Mesothelial cell of epicardium (in vitro differentiated cells): ENCODE data around the gene GPR39. TPM values are rescaled to one million over a fixed set of nuclear protein-coding genes. Genes with fewer than 3 reads are reported as not detected.

Experiments
- DNase-seq, 2 experiments: peaks; one replicate each; pipeline ENCODE4 v3.0.0; 2021; ENCODE audit warnings: low spot score in 2 of 2; ENCODE audit not compliant: unreplicated experiment in 2 of 2
- H3K27ac Mint-ChIP-seq: 2 replicates; pipeline ENCODE4 v1.8.0; 2021; ENCODE audit warnings: mixed read lengths
- H3K27me3 Mint-ChIP-seq: 2 replicates; pipeline ENCODE4 v1.8.0; 2021; ENCODE audit warnings: low read depth, mixed read lengths
- H3K36me3 Mint-ChIP-seq: 2 replicates; pipeline ENCODE4 v1.8.0; 2021; ENCODE audit warnings: mixed read lengths
- H3K4me1 Mint-ChIP-seq: 2 replicates; pipeline ENCODE4 v1.8.0; 2021; ENCODE audit warnings: mixed read lengths
- H3K4me3 Mint-ChIP-seq: 2 replicates; pipeline ENCODE4 v1.8.0; 2021; ENCODE audit warnings: mild to moderate bottlenecking, moderate library complexity, mixed read lengths
- H3K9me3 Mint-ChIP-seq: 2 replicates; pipeline ENCODE4 v1.8.0; 2021; ENCODE audit warnings: mixed read lengths
- CTCF ChIP-seq: fragments of 200-600 bp; sonication (generic); IDR thresholded peaks from one replicate; pipeline ENCODE4 v1.5.0; 2021; ENCODE audit warnings: antibody characterized with exemption; ENCODE audit not compliant: unreplicated experiment
- total RNA-seq: library from RNA; stranded (reverse); gene quantifications from 3 replicates; pipeline ENCODE4 v1.2.1, GENCODE V29; 2021

Gene GPR39
- total RNA-seq, 1 donor from 2014 or later = 0.31 TPM

- no peaks in the 10 kb centered on the region for H3K9me3 Mint-ChIP-seq
- H3K27me3 Mint-ChIP-seq = no peaks in the 10 kb centered on the region
- no peaks in the 10 kb centered on the region for H3K36me3 Mint-ChIP-seq
- no peak overlapping the region for H3K27ac Mint-ChIP-seq
- TF ChIP-seq CTCF = no peak
- H3K4me1 Mint-ChIP-seq = no peaks in the 10 kb centered on the region
- no peak for DNase-seq
- H3K4me3 Mint-ChIP-seq = no peak overlapping the region
Observed at GRCh38 chr2:132446444-132446843, 29.8 kb downstream of the GPR39 start.

- no peak for TF ChIP-seq CTCF
- H3K4me3 Mint-ChIP-seq = no peak overlapping the region
- DNase-seq = no peak
- peaks cover 13% of the 10 kb centered on the region for H3K9me3 Mint-ChIP-seq
- no peak overlapping the region for H3K27ac Mint-ChIP-seq
- H3K36me3 Mint-ChIP-seq = no peaks in the 10 kb centered on the region
- no peaks in the 10 kb centered on the region for H3K4me1 Mint-ChIP-seq
- no peaks in the 10 kb centered on the region for H3K27me3 Mint-ChIP-seq
Observed at GRCh38 chr2:132448331-132448730, 31.7 kb downstream of the GPR39 start.

GRCh38 chr2:132448771-132449170 is 32.2 kb downstream of the GPR39 start:
- Mint-ChIP-seq H3K36me3 (no peaks in the 10 kb centered on the region), H3K27me3 (no peaks in the 10 kb centered on the region), H3K4me1 (no peaks in the 10 kb centered on the region), H3K9me3 (peaks cover 18% of the 10 kb centered on the region), H3K27ac (no peak overlapping the region), H3K4me3 (no peak overlapping the region)
- DNase-seq = no peak
- peak; percentile 67 for TF ChIP-seq CTCF

GRCh38 chr2:132449868-132450267 is 33.3 kb downstream of the GPR39 start:
- no peak overlapping the region for H3K4me3 Mint-ChIP-seq
- H3K36me3 Mint-ChIP-seq = no peaks in the 10 kb centered on the region
- no peaks in the 10 kb centered on the region for H3K4me1 Mint-ChIP-seq
- no peak for DNase-seq
- no peak overlapping the region for H3K27ac Mint-ChIP-seq
- H3K9me3 Mint-ChIP-seq = peaks cover 23% of the 10 kb centered on the region
- no peaks in the 10 kb centered on the region for H3K27me3 Mint-ChIP-seq
- no peak for TF ChIP-seq CTCF

GRCh38 chr2:132460781-132461180 is 44.2 kb downstream of the GPR39 start:
- no peaks in the 10 kb centered on the region for H3K27me3 Mint-ChIP-seq
- H3K4me1 Mint-ChIP-seq = no peaks in the 10 kb centered on the region
- H3K36me3 Mint-ChIP-seq = no peaks in the 10 kb centered on the region
- no peak overlapping the region for H3K27ac Mint-ChIP-seq
- H3K4me3 Mint-ChIP-seq = no peak overlapping the region
- no peak for DNase-seq
- no peak for TF ChIP-seq CTCF
- peaks cover 10% of the 10 kb centered on the region for H3K9me3 Mint-ChIP-seq

- Mint-ChIP-seq H3K36me3 (no peaks in the 10 kb centered on the region), H3K9me3 (peaks cover 7% of the 10 kb centered on the region), H3K4me1 (no peaks in the 10 kb centered on the region)
Observed at GRCh38 chr2:132462236-132462635, 45.6 kb downstream of the GPR39 start.

More at GRCh38 chr2:132462236-132462635, 45.6 kb downstream of the GPR39 start:
- DNase-seq = no peak
- no peak for TF ChIP-seq CTCF
- H3K27me3 Mint-ChIP-seq = no peaks in the 10 kb centered on the region
- H3K27ac Mint-ChIP-seq = no peak overlapping the region
- no peak overlapping the region for H3K4me3 Mint-ChIP-seq
